HuH-7.5 (cell line): ENCODE data around the gene SMIM1.

Source experiments
- DNase-seq: peaks from one replicate; pipeline ENCODE4 v3.0.0; 2011; ENCODE audit warnings: low spot score

Gene SMIM1

DNA sequence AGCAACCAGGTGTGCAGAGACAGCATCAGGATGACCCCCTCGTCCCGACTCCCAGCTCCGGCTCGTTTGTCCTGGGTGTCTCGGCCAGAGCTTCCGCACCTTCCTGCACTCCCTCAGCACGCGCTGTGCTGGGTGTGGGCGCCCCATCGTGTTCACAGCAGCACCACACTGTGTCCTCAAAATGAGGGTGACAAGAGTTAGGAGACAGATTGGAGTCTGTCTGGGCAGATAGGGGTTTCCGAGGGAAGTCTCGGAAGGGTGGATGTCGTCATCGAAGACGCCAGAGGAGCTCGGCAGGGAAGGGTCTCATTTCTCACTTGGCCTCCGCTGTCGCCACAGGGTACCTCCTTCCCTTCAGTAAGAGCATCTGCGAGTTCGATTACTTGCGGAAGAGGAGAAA lies 16.2 kb upstream of the SMIM1 start:
- DNase-seq = no peak

DNA sequence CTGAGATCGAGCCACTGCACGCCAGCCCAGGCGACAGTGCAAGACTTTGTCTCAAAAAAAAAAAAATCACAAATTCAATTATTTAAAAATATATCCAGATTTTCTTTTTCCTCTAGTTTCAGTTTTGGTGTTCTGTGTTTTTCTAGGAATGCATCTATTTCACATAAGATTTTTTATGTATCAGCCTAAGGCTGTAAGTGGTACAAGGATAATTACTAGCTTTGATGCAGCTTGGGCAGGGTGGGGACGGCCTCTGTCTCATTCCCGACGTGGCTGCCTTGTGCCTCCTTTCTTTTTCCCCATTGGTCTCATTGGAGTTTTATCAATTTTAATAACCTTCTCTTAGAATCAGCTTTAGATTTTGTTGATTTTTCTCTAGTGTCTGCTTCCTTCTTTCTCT lies 13.4 kb upstream of the SMIM1 start:
- DNase-seq = no peak

DNA sequence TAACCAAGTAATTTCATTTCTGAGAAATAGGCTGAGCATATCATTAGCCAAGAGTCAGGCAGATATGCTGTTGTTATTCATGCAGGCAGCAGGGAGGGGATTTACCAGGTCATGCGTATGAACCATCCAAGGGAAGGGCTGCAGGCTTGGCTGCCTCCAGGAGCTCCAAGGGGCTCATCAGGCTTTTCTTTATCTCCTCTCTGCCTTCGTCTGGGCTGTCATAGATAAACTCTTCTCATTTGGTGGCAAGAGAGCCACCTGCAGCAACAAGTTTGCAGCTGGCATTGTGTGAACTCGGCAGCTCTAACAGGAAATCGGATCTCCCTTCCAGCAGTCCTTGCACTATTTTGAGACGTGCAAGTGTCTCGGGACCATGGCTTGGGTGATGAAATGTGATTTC lies 12.8 kb upstream of the SMIM1 start:
- DNase-seq = no peak

DNA sequence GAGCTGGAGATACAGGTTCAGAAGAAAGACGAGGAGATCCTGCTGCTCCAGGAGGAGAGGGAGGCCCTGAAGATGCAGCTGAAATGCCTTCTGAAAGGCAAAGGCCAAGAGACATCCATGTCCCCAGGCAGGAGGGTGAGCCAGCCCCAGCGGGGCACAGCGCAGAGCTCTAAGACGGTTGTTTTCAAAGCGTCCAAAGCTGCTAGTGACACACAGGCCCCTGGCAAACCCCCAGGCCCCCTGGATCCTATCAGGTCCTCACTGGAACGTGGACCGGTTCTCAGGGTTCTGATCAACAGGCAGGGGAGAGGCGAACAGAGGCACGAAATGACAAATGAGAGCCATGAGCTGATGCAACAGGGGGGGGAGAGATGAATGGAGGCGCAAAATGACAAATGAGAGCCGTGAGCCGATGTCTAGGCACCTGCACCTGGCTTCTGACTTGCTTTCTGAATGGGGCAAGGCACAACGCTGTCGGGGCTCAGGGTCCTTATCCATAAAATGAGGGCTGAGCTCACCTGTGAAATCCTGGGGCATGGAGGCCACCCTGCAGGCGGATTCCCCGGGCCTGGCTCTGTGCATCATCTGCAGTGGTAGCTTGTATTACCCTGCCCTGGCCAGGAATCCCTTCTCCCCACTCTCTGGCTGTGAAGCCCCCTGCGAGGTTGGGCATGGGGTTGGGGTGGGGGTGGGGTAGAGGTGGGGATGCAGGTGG lies 11.1 kb upstream of the SMIM1 start:
- no peak for DNase-seq

DNA sequence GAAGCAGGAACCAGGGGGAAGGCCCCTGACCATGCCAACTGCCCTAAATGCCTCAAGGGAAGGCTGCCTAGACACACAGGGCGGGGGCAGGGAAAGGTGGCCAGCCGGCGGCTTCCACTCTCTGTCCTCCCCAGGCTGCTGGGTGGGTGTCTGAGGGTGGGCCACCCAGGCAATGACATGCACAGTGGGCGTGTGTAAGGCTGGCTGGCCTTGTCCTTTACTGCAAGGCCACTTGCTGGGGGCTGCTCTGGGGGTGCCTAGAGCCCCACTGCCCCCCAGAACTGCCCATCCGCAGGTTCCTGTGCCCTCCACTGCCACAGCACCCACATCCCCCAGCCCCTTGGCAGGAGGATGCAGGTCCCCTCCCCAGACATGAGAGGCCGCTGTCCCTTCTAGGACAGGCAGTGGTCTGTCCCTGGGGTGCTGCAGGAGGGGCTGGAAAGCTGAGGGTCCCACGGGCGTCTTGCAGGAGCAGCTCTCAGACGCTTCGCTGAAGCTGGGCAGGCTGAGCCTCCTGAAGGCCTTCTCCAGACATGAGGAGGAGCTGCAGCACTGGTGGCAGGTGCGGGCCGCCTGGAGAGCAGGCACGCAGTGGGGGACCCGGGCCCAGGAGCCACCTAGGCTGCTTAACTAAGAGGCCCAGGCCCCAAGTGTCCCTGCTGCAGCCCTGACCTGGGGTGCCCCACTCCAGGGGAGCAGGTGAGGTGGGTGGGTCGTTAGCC lies 10.2 kb upstream of the SMIM1 start:
- DNase-seq = no peak

DNA sequence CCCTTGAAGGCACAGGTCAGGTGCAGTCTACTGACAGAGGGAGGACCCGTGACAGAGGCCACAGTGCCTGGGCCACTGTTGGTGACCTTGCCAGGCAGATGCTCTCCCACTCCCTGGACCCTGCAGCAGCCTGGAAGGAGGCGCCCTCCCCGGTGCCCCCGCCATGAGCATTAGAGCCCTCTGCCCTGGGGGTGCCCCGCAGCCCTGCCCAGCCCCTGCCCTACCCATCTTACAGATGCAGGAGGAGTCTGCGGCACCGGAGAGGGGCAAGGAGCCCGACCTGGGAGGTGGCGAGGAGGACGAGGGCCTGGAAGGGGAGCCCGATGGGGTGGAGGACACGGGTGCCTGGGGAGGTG lies 9.7 kb upstream of the SMIM1 start:
- DNase-seq = no peak

DNA sequence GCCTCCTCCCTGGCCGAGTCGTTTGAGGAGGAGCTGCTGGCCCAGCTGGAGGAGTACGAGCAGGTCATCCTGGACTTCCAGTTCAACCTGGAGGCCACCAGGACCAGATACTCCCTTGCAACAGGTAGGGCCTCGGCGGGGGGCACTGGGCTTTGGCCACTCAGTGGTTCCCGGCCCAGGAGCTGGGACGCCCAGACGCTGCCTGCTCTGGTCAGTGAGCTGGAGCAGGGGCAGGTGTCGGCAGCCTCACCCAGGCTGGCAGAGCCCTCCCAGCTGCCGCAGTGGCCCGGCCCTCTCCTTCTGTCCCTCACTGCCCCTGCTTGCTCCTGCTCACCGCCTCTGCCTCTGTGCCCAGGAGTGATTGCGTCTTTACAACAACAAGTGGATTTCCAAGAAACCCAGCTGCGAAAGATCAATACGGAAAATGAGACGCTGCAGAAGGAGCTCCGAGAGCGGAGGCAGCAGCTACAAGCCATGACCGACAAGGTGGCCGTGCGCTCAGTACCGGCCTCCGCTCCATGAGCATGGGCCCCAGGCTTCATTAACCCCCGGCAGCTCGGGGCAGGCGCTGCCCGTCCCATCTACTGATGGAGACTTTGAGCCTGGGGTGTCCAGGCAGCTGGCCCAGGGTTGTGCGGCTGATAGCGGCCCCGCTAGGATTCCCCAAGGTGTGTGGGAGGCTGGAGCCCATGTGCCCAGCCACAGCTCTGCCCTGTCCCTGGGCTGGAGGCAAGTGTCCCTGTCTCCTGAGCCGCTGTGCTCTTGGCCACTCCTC lies 9.0 kb upstream of the SMIM1 start:
- no peak for DNase-seq

DNA sequence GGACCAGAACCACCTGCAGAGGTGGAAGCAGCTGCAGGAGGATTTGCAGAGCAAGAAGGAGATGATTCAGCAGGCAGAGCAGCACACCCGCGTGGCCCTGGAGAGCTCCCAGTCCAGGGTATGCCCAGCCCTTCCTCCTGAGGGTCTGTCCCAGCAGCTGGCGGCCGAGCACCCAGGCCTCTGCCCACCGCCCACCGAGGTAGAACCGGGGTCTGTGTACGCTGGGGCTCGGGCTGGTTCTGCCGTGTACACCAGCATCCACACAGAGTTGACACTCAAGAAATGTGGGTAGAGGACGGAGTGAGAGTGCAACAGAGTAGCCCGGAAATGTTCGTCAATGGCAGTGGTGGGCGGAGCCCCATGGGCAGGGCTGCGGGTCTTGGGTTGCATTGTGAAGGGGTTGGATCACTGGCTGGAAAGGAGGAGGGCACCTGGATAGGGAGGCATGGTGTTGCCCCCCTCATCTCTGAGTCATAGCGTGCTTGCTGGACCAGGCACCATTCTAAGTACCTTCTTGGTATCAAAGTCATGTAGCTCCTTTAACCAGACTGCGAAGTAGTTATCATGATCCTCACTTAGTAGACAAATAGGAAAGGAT lies 5.1 kb upstream of the SMIM1 start:
- DNase-seq = no peak

DNA sequence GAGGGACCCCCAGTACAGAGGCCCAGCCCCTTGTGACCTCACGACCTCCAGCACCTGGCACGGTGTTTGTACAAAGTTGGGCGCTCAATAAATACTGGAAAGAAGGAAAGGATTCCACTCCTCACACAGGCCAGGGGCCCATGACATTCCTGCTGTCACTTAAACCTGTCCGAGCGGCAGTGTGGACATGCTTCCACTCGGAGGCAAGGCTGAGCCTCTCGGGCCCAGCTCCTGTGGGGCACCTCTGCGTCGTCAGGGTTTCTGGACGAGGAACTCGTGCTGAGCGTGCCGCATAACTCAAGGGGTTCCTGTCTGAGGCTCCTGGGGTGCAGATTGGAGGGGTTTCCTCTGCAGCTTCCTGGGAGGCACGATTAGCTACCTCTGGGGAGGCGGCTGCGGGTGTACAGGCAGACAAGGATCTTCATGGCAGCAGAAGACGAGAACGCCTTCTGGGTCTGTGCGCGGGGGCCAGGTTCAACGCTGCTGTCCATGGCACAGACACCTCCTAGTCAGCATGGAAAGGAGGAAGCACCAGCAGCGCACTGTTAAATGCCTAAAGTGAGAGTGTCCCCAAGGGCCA lies 3.6 kb upstream of the SMIM1 start:
- no peak for DNase-seq

DNA sequence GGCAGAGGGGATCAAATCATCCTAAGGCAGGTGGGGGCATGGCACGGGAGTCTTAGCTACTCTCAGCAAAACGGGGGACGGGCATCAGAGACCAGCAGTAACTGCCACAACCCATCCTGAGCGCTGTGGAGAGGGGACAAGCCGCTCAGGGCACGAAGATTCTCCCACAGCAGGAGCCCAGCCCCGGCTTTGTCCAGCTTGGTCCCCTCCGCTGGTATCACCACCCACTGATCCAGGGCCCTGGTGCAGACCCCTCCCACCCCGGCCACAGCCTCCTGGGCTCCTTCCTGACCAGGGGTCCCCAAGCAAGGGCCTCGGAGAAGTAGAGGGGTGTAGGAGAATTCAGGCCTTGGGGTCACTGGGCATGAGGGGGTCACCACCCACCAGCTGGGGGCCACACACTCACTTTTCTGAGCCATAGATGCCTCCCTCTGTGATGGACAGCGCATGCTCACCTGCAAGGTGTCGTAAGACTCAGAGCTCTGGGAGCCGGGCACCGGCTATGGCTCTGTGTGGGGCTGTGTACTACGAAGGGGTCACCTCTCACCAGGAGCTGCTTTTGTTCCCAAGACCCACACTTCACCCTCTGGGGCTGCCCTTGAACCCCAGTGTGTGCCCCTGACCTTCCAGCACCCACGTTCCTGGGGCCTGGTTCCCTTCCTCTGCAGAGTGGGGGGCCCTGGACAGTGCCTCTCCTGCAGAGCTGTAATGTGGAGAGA lies 2.3 kb upstream of the SMIM1 start:
- DNase-seq = no peak

DNA sequence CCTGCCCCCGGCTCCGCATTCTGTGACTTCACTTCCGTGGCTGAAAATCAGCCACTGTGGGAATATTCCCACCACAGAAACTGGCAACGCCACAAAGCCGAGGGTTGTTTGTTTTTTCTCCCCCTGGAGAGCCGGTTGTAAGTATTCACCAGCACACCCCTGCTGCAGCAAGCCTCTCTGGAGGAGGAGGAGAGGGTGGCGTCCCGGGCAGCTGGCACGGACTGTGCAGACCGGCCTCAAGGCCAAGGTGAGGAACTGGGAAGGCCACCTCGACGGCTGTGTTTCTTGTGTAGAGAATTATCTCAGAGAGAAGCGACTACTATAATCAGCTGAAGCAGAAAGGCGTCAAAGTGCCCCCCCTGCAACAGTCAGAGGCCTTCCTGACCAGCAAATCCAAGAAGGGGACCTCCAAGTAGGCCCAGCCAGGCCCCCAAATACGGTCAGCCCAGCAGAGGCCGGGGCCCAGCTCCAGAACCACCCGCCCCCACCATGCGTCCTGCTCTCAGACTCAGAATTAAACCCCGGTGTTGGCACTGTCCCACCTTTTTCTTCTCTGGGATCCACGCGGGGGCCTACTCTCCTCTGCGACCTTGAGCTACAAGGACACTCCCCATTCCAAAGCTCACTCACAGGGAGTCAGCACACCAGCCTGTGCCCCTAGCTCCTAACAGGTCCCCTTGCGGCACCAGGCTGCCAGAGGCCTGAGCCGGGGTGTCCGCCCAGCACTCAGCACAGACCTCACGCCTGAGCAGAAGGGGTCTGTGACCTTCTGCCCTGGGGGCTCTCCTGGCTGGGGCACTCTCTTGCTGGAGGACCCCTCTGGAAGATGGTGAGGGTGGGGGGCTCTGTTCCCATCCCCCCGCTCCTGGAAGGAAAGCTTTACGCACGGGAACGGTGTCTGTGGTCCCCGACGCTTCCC lies 1.2 kb upstream of the SMIM1 start:
- DNase-seq = peak; percentile 60

DNA sequence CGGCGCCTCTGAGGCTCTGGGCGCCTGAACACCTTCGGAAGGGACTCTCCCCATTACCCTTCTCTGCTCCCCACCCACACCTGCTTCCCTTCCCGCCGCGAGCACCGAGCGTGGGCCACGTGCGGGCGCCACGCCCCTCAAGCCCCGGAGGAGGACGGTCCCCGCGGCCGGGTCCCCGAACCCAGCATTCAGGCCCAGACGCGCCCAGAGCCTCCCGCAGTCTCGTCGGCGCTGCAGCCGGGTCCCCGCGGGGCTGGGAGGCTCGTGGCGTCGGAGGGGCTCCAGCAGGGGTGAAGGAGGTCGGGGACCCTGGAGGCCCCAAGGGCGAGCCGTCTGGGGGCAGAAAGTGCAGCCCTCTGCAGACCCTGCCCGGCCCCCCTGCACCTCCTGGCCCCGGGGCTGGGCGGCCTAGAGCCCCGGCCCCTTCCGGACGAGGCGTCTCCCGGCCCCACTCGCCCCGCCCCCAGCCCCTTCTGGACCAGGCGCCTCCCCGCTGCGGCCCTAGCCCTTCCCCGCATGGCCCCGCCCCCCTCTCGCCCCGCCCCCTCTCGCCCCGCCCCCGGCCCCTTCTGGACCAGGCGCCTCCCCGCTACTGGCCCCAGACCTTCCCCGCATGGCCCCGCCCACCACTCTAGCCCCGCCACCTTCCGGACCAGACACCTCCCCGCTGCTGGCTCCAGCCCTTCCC lies 378 bp upstream of the SMIM1 start:
- DNase-seq = peak; percentile 93

DNA sequence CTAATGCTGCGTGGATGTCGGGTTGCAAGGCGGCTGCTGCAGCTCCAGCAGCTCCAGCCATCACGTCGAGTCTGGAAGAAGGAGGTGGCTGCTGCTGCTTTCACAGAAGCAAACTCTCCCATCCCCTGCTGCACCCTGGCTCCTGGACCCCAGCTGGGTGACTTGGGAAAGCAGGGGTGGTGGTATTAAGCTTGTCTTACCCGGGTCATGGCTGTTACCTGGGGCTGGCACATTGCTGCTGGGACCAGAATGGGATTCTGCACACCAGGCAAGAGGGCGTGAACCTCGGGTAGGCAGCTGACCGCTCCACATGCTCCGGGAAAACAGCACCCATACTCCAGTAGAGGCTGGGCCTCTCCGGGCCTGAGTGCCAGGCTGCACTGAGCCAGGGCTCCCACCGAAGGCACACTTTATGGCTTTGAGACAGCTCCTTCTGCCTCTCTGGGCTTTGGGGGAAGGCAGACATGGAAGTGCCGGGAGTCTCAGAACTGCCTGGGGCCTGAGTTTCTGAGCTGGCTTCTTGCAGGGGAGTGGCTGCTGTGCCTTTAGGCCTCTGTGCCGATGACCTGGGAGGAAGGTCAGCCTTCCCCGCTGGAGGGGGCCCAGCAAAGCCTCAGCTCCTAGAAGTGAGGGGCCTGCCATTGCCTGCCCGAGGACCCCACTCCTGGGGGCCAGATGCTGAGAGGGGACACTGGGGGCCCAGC lies 1.2 kb downstream of the SMIM1 start:
- DNase-seq = no peak

DNA sequence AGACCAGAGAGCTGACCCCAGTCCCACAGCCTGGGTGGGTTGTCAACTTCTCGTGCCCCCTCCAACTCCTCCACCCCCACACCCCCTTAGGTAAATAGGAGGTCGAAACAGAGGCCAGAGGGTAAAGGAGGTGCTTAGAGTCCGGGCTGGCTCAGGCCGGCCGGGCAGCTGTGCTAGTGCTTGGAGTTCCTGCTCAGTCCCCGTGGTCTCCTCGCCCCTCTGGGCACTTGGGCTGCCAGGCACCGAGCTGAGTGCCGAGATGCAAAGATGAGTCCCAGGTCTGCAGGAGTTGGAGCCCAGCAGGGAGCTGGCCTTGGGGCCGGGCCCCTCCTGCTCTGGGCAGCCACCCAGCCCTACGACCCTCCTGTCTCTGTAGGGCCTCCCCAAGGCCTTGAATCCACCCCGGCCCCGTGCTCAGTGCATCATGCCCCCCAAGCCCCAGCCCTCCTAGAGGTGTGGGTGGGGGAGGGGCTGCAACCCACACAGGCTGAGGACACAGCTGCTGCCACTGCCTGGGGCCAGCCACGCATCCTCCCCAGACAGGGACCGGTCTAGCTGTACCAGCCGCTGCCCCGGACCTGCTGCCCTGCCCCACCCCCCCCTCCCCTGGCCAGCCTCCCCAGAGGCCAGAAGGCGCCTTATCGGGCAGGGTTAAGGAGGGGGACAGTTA lies 1.9 kb downstream of the SMIM1 start:
- no peak for DNase-seq

DNA sequence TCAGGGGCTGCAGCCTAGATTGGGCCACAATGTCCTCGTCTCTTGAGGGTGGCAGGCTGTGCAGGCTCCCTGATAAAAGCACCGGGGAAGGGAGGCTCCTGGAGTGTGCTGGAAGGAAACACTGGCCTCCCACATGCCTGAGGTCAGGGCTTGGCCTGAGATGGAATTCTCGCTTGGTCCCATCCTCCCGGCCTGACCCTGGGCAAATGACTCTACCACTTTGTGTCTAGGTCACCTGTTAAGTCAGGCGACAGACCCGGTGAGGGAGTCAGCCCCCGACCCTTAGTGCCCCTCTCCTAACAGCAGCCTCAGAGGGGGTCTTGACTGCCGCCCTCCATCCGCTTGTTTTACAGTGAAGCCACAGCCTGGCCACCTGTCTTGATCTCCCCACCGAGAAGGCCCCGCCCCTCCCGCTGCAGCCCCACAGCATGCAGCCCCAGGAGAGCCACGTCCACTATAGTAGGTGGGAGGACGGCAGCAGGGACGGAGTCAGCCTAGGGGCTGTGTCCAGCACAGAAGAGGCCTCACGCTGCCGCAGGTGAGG lies 2.5 kb downstream of the SMIM1 start:
- DNase-seq = no peak

DNA sequence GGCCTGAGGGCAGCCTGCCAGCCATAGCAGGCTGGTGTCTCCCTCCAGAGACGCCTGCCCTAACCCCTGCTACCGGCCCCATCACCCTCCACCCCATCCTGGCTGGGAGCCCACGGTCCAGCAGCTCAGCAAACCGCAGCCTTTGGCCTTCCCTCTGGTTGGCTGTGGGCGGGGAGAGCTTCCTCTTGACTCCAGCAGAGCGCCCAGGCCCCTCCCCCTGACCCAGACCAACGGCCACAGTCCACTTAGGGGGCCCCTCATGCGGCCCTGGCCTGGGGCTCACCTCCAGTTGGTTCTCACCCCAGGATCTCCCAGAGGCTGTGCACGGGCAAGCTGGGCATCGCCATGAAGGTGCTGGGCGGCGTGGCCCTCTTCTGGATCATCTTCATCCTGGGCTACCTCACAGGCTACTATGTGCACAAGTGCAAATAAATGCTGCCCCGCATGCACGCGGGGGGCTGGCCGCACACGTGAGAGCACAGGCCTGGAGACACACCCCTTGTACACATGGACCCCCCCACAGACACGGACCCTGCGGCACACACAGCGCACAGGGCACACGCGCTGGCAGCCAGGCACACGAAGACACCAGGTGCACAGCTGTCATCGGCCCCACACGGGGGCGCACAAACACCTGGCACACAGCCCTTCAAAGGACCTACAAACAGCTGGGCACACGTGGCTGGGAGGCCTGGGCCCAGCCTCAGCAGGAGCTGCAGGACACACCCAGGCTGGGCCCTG lies 3.1 kb downstream of the SMIM1 start:
- peak; percentile 80 for DNase-seq

DNA sequence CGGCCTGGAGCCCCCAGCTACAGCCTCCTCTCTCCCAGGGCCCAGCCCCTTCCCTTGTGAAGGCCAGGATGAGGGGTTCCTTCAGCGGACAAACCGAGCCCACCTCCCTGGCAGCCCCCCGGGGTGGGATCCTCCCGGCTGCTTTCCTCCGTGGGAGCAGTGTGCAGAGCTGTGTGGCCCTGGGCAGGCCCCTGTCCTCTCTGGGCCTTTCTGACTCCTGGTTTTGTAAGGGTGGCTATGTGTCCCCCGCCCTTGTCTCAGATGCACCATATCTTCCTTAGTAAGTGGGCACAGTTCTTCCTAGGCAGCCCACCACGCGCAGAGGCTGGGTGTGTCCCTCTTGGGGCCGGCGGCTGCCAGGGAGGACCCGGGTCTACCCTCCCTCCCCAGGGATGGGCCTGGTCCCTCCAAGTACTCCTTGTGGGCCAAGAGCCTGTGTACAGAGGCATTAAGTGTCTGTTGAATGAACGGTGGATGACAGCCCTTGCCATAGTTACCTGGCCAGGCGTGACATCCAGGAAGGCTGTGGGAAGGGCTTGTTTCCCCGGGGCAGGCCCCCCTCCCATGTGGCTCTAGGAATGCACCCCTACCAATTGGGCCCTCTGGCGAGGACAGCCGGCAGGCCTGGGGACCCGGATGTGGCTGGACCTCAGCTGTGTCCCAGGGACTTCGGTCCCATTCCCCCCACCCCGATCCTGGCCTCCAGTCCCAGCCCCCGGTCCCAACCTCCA lies 3.8 kb downstream of the SMIM1 start:
- no peak for DNase-seq
